Mucosa of descending colon (tissue), 3 donors: Measurements from ENCODE around the gene NISCH. TPM values are rescaled to one million over a fixed set of nuclear protein-coding genes. Genes with fewer than 3 reads are reported as not detected.

Experiments used
- ATAC-seq: fragments of 200-7000 bp; cut with Tn5 transposase; one replicate; pipeline ENCODE4 v1.9.1; 2020; ENCODE audit warnings: mild to moderate bottlenecking, moderate library complexity
- DNase-seq, 3 donors: peaks; one replicate each; pipeline ENCODE4 v3.0.0-alpha.2; 2020
- H3K36me3 ChIP-seq: fragments of 200-600 bp; one replicate; pipeline ENCODE4 v1.8.0; 2021; ENCODE audit warnings: low read depth, mild to moderate bottlenecking
- H3K4me1 ChIP-seq: fragments of 200-600 bp; one replicate; pipeline ENCODE4 v1.8.0; 2021; ENCODE audit warnings: low read depth, mild to moderate bottlenecking
- H3K4me3 ChIP-seq: fragments of 200-600 bp; one replicate; pipeline ENCODE4 v1.8.0; 2021; ENCODE audit warnings: mild to moderate bottlenecking
- H3K9me3 ChIP-seq: fragments of 200-600 bp; one replicate; pipeline ENCODE4 v1.8.0; 2021; ENCODE audit warnings: mild to moderate bottlenecking
- CTCF ChIP-seq: fragments of 200-600 bp; IDR thresholded peaks from one replicate; pipeline ENCODE4 v1.8.0; 2022; ENCODE audit warnings: antibody characterized with exemption, mild to moderate bottlenecking
- intact Hi-C, 2 donors: fragments of 100-400 bp; cut with DNase I in 1 of 2; cut with micrococcal nuclease in 1 of 2; formaldehyde crosslinking; loops; one replicate each; pipeline versions ENCODE4 v1.11.0 to v1.11.1; 2022; cut with DNase I, micrococcal nuclease
- total RNA-seq, 3 donors: library from RNA; stranded (reverse); fragmentation: NEBNext Ultra II Directional in 2 of 3; extraction: Animal tissue kit (Norgen Biotek cat#: 25700) in 2 of 3; gene quantifications; one replicate each; pipeline versions ENCODE4 v1.2.1 to v1.2.4, GENCODE V29; 2021 to 2023
- donor health status: DM: no; HTN: no; CAD: no; lungs with moderate emphysema.
- donor health status: DM: no; HTN: no; CAD: no.
- donor health status: DM: no; HTN: yes; CAD: no.

The NISCH gene
- total RNA-seq, 3 donors from 2014 or later: 57.6 to 91.0 (median 72.1) TPM

GRCh38 chr3:52477076-52477795 lies 21.8 kb downstream of the NISCH start:
- intact Hi-C loops: no loop called here
- H3K9me3 ChIP-seq: no peaks in the 10 kb centered on the region
- no peak for ATAC-seq
- no peak overlapping the region for H3K4me3 ChIP-seq
- H3K36me3 ChIP-seq: peaks cover 8% of the 10 kb centered on the region
- TF ChIP-seq CTCF: no peak
- no peak for DNase-seq
- no peaks in the 10 kb centered on the region for H3K4me1 ChIP-seq

GRCh38 chr3:52477796-52478095 lies 22.3 kb downstream of the NISCH start:
- Histone ChIP-seq H3K4me3 (no peak overlapping the region), H3K36me3 (peaks cover 8% of the 10 kb centered on the region), H3K4me1 (no peaks in the 10 kb centered on the region), H3K9me3 (no peaks in the 10 kb centered on the region)
- no peak for TF ChIP-seq CTCF
- no peak for DNase-seq
- intact Hi-C loops: no loop called here
- no peak for ATAC-seq

- intact Hi-C loops: no loop called here
Measured at GRCh38 chr3:52479037-52479876, 23.9 kb downstream of the NISCH start.

GRCh38 chr3:52479877-52480575 lies 24.6 kb downstream of the NISCH start:
- no peak for TF ChIP-seq CTCF
- peaks cover 8% of the 10 kb centered on the region for H3K36me3 ChIP-seq
- H3K4me3 ChIP-seq: no peak overlapping the region
- intact Hi-C loops: no loop called here
- H3K4me1 ChIP-seq: no peaks in the 10 kb centered on the region
- no peak for DNase-seq
- ATAC-seq: no peak
- H3K9me3 ChIP-seq: no peaks in the 10 kb centered on the region

More at GRCh38 chr3:52479037-52479876, 23.9 kb downstream of the NISCH start:
- no peak for TF ChIP-seq CTCF
- H3K4me1 ChIP-seq: no peaks in the 10 kb centered on the region
- no peaks in the 10 kb centered on the region for H3K9me3 ChIP-seq
- H3K4me3 ChIP-seq: no peak overlapping the region
- peaks cover 8% of the 10 kb centered on the region for H3K36me3 ChIP-seq
- no peak for DNase-seq
- no peak for ATAC-seq

GRCh38 chr3:52480768-52481715 lies 25.6 kb downstream of the NISCH start:
- no peak for ATAC-seq
- Histone ChIP-seq H3K4me1 (no peaks in the 10 kb centered on the region), H3K36me3 (peaks cover 8% of the 10 kb centered on the region), H3K4me3 (no peak overlapping the region), H3K9me3 (no peaks in the 10 kb centered on the region)
- no peak for DNase-seq
- intact Hi-C loops: no loop called here
- TF ChIP-seq CTCF: no peak
